Measurements from ENCODE around the gene CKLF.
A peak's percentile ranks its signal among the peaks of the same experiment; 100 is the strongest.

CKLF gene

GRCh38 chr16:66519482-66520373 lies 32.6 kb upstream of the CKLF start:
- POLR2A ChIA-PET (ENCODE audit: low non-redundant PET), result no interaction called here
- TF ChIP-seq, protein P1, sequence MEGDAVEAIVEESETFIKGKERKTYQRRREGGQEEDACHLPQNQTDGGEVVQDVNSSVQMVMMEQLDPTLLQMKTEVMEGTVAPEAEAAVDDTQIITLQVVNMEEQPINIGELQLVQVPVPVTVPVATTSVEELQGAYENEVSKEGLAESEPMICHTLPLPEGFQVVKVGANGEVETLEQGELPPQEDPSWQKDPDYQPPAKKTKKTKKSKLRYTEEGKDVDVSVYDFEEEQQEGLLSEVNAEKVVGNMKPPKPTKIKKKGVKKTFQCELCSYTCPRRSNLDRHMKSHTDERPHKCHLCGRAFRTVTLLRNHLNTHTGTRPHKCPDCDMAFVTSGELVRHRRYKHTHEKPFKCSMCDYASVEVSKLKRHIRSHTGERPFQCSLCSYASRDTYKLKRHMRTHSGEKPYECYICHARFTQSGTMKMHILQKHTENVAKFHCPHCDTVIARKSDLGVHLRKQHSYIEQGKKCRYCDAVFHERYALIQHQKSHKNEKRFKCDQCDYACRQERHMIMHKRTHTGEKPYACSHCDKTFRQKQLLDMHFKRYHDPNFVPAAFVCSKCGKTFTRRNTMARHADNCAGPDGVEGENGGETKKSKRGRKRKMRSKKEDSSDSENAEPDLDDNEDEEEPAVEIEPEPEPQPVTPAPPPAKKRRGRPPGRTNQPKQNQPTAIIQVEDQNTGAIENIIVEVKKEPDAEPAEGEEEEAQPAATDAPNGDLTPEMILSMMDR (conservative IDR thresholded peaks at IDR 0.05; ENCODE audit: low read depth), result no peak
- DNase-seq (ENCODE audit: low spot score), result no peak
- H3K27ac ChIP-seq, result peak overlapping the region; percentile 11; the same call in 1 of the 2 replicates
- CTCF ChIA-PET, result no interaction called here

- TF ChIP-seq, protein P1 (conservative IDR thresholded peaks at IDR 0.05; ENCODE audit: low read depth), result no peak
- POLR2A ChIA-PET (ENCODE audit: low non-redundant PET), result no interaction called here
- DNase-seq (ENCODE audit: low spot score), result no peak
- peak overlapping the region; percentile 71; the same call in 1 of the 2 replicates for H3K27ac ChIP-seq
- CTCF ChIA-PET, result no interaction called here
These were observed 31.8 kb upstream of the CKLF start for GRCh38 chr16:66520406-66521170.

- H3K27ac ChIP-seq, result peak overlapping the region; percentile 71
- DNase-seq (ENCODE audit: low spot score), result no peak
- CTCF ChIA-PET, result no interaction called here
- POLR2A ChIA-PET (ENCODE audit: low non-redundant PET), result no interaction called here
- TF ChIP-seq, protein P1 (conservative IDR thresholded peaks at IDR 0.05; ENCODE audit: low read depth), result no peak
These were observed 31.1 kb upstream of the CKLF start for GRCh38 chr16:66521252-66521713.

DNA sequence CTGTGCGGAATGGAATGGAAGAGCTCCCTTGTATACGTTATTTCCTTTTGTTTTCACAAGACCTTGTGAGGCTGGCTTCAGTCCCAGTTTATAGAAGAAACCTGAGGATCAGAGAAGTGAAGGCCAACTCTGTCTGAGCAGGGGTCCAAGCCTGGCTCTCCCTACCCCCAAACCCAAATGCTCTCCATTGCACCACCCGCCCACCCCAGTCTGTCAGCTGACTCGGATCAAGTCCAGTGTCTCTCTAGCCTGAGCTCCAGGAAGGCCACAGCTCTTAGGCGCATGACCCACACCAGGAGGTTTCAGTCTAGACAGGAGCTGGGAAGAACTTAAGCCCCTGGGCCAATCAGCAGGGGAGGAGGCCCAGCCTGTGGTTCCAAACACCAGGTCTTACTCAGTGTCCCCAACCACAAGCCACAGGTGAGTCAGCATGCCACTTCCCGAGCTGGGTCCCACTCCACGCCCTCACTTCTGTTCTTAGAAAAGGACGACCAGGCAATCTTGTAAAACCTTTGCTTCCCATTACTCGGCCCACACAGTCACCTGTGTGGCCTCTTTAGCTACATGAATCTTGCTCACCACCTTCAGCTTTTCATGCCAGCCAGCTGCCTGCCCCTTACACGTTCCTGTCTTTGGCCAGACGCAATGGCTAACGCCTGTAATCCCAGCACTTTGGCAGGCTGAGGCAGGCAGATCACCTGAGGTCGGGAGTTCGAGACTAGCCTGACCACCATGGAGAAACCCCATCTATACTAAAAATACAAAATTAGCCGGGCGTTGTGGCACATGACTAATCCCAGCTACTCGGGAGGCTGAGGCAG lies 30.2 kb upstream of the CKLF start:
- POLR2A ChIA-PET (ENCODE audit: low non-redundant PET), result interaction anchor here (0.8 kb wide), 1 partner anchor 10 kb away, joined by 3 read pairs; no protein-coding TSS in a partner anchor
- CTCF ChIA-PET, result interaction anchor here (0.6 kb wide), 2 partner anchors 18 to 116 kb away, joined by 3 to 4 read pairs; no protein-coding TSS in a partner anchor
- TF ChIP-seq, protein P1 (conservative IDR thresholded peaks at IDR 0.05; ENCODE audit: low read depth), result no peak
- no peak for DNase-seq (ENCODE audit: low spot score)
- peak overlapping the region; percentile 71 for H3K27ac ChIP-seq

- no peak for DNase-seq (ENCODE audit: low spot score)
- ChIA-PET CTCF (interaction anchor here (0.6 kb wide), 1 partner anchor 116 kb away, joined by 3 read pairs; no protein-coding TSS in a partner anchor), POLR2A (ENCODE audit: low non-redundant PET) (interaction anchor here (0.7 kb wide), 1 partner anchor 1746 kb away, joined by 3 read pairs; no protein-coding TSS in a partner anchor)
- peak overlapping the region; percentile 71 for H3K27ac ChIP-seq
- TF ChIP-seq, protein P1 (conservative IDR thresholded peaks at IDR 0.05; ENCODE audit: low read depth), result no peak
These were observed 29.4 kb upstream of the CKLF start for GRCh38 chr16:66522816-66523590.

Data from RWPE1 (cell line).